HepG2 (cell line): Measurements from ENCODE around the gene DCPS. TPM values are rescaled to one million over a fixed set of nuclear protein-coding genes. Genes with fewer than 3 reads are reported as not detected.

Source experiments
- ATAC-seq: fragments of 200-7000 bp; cut with Tn5 transposase; 3 replicates; pipeline ENCODE4 v1.9.1; 2020; ENCODE audit warnings: mild to moderate bottlenecking, moderate library complexity
- BruUV-seq: library from RNA; stranded (reverse); fragments of 400-500 nt; replicated peaks from 2 replicates; lab custom pipeline; 2021; lab: Mats Ljungman, UMichigan
- CTCF ChIA-PET: fragments of 300-600 bp; formaldehyde crosslinking; extraction: SDS; loops from one replicate; lab custom pipeline; 2021; ENCODE audit warnings: low total read pairs, inconsistent platforms, low intra/inter-chr PET ratio; lab: Yijun Ruan, JAX
- POLR2A ChIA-PET: fragments of 350-600 bp; sonication (Branson Sonifier 250); formaldehyde crosslinking; loops from one replicate; lab custom pipeline; 2020; ENCODE audit warnings: antibody characterized with exemption, inconsistent platforms; lab: Yijun Ruan, JAX
- DNase-seq: peaks from one replicate; pipeline ENCODE4 v3.0.0-alpha.2; 2015; ENCODE audit warnings: low spot score
- FAIRE-seq: peaks from 3 replicates; lab custom pipeline; 2011; peaks lifted over from hg19 to GRCh38; lab: Jason Lieb, UNC
- H2AFZ ChIP-seq: one replicate; pipeline ENCODE4 v1.6.1; 2011; ENCODE audit warnings: low read length, inconsistent platforms
- H3K27ac ChIP-seq: fragments of 300-600 bp; 3 replicates; pipeline ENCODE4 v1.8.0; 2011; ENCODE audit warnings: mixed run types, mild to moderate bottlenecking, mixed read lengths, low read length, inconsistent platforms; ENCODE audit not compliant: insufficient read depth; ENCODE audit errors: extremely low read length
- H3K27me3 ChIP-seq, 2 experiments: fragments of 200-600 bp in 1 of 2; 2 replicates in 1 of 2; 3 replicates in 1 of 2; pipeline versions ENCODE4 v1.6.0 to v1.8.0; 2011; ENCODE audit warnings: low read length in 2 of 2, mild to moderate bottlenecking in 2 of 2, moderate library complexity in 2 of 2, inconsistent platforms in 1 of 2; ENCODE audit not compliant: insufficient read depth in 2 of 2, control insufficient read depth in 1 of 2
- H3K36me3 ChIP-seq, 2 experiments: fragments of 200-600 bp in 1 of 2; replicated peaks in 1 of 2; 2 replicates in 1 of 2; 3 replicates in 1 of 2; pipeline versions ENCODE4 v1.5.1 to v1.8.0; 2011; ENCODE audit warnings: low read length in 2 of 2, inconsistent platforms in 1 of 2; ENCODE audit not compliant: insufficient read depth in 2 of 2, control insufficient read depth in 1 of 2
- H3K4me1 ChIP-seq: 2 replicates; pipeline ENCODE4 v1.5.1; 2012; ENCODE audit warnings: low read length, inconsistent platforms; ENCODE audit not compliant: insufficient read depth
- H3K4me2 ChIP-seq: 2 replicates; pipeline ENCODE4 v1.6.0; 2011; ENCODE audit warnings: low read depth, low read length, inconsistent platforms
- H3K4me3 ChIP-seq, 3 experiments: fragments of 200-600 bp in 1 of 3; sonication (generic), shearing (Covaris generic) in 1 of 3; replicated peaks in 1 of 3; 2 replicates each; pipeline ENCODE4 v1.5.1; 2011 to 2016; ENCODE audit warnings: low read length in 3 of 3, inconsistent platforms in 2 of 3, low read depth in 2 of 3, mild to moderate bottlenecking in 2 of 3, control low read depth in 1 of 3, mixed read lengths in 1 of 3; ENCODE audit not compliant: insufficient read depth in 1 of 3
- H3K79me2 ChIP-seq: one replicate; pipeline ENCODE4 v1.6.1; 2011; ENCODE audit warnings: low read length, inconsistent platforms; ENCODE audit not compliant: insufficient read depth
- H3K9ac ChIP-seq: 2 replicates; pipeline ENCODE4 v1.6.0; 2011; ENCODE audit warnings: mild to moderate bottlenecking, low read depth, low read length, inconsistent platforms; ENCODE audit not compliant: insufficient read depth
- H3K9me3 ChIP-seq: 2 replicates; pipeline ENCODE4 v1.5.1; 2012; ENCODE audit warnings: mild to moderate bottlenecking, low read length
- H4K20me1 ChIP-seq: 2 replicates; pipeline ENCODE4 v1.6.0; 2011; ENCODE audit warnings: inconsistent platforms, mild to moderate bottlenecking, low read length, moderate library complexity; ENCODE audit not compliant: insufficient read depth
- AGO2 ChIP-seq: fragments of 200-400 bp; formaldehyde crosslinking; optimal IDR thresholded peaks from 2 replicates; pipeline ENCODE3; 2017; ENCODE audit warnings: mild to moderate bottlenecking, low read depth, low read length, moderate library complexity
- WGBS: methylation state at CpG from one replicate; pipeline ENCODE4 v1.1.6; 2017; ENCODE audit warnings: low lambda C conversion rate; 5-methylcytosine and 5-hydroxymethylcytosine counted together
- in situ Hi-C: cut with HindIII; loops from 2 replicates; pipeline ENCODE4 v1.10.0; 2017; ENCODE audit warnings: low pct_unique_long_range_greater_than_20kb; ENCODE audit not compliant: extremely low pct_ligation_motif_present
- intact Hi-C: fragments of 100-400 bp; cut with micrococcal nuclease; formaldehyde crosslinking; loops from one replicate; pipeline ENCODE4 v1.10.0; 2022; ENCODE audit not compliant: unreplicated experiment
- polyA plus RNA-seq, 8 experiments: library from polyadenylated mRNA; depleted of rRNA in 3 of 8; stranded (reverse) in 7 of 8; unstranded in 1 of 8; fragments of >200 nt; fragmentation: Illumina TruSeq in 4 of 8; extraction: Trizol in 4 of 8; gene quantifications; 2 replicates each; pipeline versions ENCODE4 v1.2.1 to v1.2.3, GENCODE V29; 2011 to 2016; ENCODE audit warnings: low read depth in 4 of 8, missing spikeins in 1 of 8, mixed read lengths in 1 of 8; ENCODE audit not compliant: insufficient read depth in 1 of 8
- total RNA-seq, 5 experiments: library from RNA; depleted of rRNA; stranded (reverse); fragments of >200 nt; fragmentation: Illumina TruSeq; extraction: Trizol; gene quantifications; 2 replicates each; pipeline ENCODE4 v1.2.3, GENCODE V29; 2016; ENCODE audit warnings: low read depth in 1 of 5
- TF ChIP-seq, protein P1 (sequence below): sonication (generic); formaldehyde crosslinking; IDR thresholded peaks from 2 replicates; pipeline ENCODE4; 2020; ENCODE audit warnings: missing genetic modification reagents, mild to moderate bottlenecking, borderline replicate concordance
- TF ChIP-seq, protein P2 (sequence below): sonication (generic); formaldehyde crosslinking; IDR thresholded peaks from 2 replicates; pipeline ENCODE4 v1.9.0; 2022; ENCODE audit warnings: missing genetic modification reagents, mild to moderate bottlenecking, borderline replicate concordance

Gene DCPS
- total and polyA plus RNA-seq, 2 of the 13 experiments (the other 11 are each of a cell fraction or from before 2014, with no cell fraction given): 21.9 to 22.5 TPM

DNA sequence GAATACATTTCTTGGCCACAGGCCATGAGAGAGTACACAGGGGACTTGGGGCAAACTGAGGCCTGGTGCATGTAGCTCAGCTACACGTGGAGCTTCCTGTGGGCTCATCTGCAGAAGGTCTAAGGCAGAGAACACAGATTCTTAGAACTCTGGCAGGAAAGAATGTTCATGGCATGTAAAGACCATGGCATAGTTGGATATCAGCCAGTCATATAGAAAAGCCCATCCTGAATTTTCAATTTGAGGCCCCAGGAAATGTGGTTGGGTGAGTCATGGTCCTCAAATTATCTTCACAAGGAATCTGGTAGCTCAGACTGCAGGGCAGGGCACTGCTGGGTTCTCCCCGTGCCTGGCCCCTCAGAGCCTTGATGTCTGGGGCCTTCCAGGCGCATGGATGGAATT lies 37.9 kb downstream of the DCPS start (continued):
- TF ChIP-seq, protein P1, sequence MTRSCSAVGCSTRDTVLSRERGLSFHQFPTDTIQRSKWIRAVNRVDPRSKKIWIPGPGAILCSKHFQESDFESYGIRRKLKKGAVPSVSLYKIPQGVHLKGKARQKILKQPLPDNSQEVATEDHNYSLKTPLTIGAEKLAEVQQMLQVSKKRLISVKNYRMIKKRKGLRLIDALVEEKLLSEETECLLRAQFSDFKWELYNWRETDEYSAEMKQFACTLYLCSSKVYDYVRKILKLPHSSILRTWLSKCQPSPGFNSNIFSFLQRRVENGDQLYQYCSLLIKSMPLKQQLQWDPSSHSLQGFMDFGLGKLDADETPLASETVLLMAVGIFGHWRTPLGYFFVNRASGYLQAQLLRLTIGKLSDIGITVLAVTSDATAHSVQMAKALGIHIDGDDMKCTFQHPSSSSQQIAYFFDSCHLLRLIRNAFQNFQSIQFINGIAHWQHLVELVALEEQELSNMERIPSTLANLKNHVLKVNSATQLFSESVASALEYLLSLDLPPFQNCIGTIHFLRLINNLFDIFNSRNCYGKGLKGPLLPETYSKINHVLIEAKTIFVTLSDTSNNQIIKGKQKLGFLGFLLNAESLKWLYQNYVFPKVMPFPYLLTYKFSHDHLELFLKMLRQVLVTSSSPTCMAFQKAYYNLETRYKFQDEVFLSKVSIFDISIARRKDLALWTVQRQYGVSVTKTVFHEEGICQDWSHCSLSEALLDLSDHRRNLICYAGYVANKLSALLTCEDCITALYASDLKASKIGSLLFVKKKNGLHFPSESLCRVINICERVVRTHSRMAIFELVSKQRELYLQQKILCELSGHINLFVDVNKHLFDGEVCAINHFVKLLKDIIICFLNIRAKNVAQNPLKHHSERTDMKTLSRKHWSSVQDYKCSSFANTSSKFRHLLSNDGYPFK: no peak

DNA sequence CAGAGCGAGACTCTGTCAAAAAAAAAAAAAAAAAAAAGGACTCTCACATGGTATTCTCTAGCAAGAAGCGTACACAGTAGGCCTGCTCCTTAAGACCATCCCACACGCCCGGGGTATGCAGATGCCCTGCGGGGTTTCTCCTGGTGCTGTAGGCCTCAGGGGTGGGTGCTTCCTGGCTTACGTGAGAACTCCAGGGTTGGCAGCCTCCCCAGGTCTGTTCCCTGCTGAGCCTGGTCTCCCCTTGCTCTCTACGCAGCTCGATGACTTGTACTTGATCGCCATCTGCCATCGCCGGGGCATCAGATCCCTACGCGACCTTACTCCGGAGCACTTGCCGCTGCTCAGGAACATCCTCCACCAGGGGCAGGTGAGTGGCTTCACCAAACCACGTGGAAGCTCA lies 39.2 kb downstream of the DCPS start:
- CTCF ChIA-PET: no interaction called here
- Histone ChIP-seq H3K27me3 (no peaks in the 10 kb centered on the region), H3K4me2 (no peak overlapping the region), H4K20me1 (no peaks in the 10 kb centered on the region), H2AFZ (no peak overlapping the region), H3K79me2 (no peaks in the 10 kb centered on the region), H3K9ac (no peak overlapping the region), H3K27ac (no peak overlapping the region), H3K9me3 (no peaks in the 10 kb centered on the region), H3K4me1 (peaks cover 7% of the 10 kb centered on the region), H3K4me3 (no peak overlapping the region), H3K36me3 (peaks cover 15 to 36% of the 10 kb centered on the region in 2 experiments; a peak in 4 of 5 replicates)
- BruUV-seq: no TSS peak
- ATAC-seq (no peak), FAIRE-seq (no peak), DNase-seq (no peak)
- POLR2A ChIA-PET: interaction anchor here (0.7 kb wide), 1 partner anchor 10 kb away, joined by 5 read pairs; no protein-coding TSS in a partner anchor
- 95% methylated on average over 16 of the region's 16 CpGs for WGBS
- TF ChIP-seq AGO2: peak; percentile 25
- TF ChIP-seq, protein P2, sequence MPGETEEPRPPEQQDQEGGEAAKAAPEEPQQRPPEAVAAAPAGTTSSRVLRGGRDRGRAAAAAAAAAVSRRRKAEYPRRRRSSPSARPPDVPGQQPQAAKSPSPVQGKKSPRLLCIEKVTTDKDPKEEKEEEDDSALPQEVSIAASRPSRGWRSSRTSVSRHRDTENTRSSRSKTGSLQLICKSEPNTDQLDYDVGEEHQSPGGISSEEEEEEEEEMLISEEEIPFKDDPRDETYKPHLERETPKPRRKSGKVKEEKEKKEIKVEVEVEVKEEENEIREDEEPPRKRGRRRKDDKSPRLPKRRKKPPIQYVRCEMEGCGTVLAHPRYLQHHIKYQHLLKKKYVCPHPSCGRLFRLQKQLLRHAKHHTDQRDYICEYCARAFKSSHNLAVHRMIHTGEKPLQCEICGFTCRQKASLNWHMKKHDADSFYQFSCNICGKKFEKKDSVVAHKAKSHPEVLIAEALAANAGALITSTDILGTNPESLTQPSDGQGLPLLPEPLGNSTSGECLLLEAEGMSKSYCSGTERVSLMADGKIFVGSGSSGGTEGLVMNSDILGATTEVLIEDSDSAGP (CRISPR knock-in tag): no peak
- in situ Hi-C loops: no loop called here
- intact Hi-C loops: no loop called here
